PC-9 (cell line): ENCODE measurements around the gene ABLIM2.

Experiments used
- CTCF ChIP-seq: fragments of 200-600 bp; sonication (generic); conservative IDR thresholded peaks from 2 replicates; pipeline ENCODE4 v1.6.1; 2017; ENCODE audit warnings: mixed run types, antibody characterized with exemption, mild to moderate bottlenecking, moderate library complexity
- EZH2 ChIP-seq: fragments of 200-600 bp; sonication (generic); IDR thresholded peaks from 2 replicates; pipeline ENCODE4 v1.8.0; 2017; ENCODE audit warnings: antibody characterized with exemption, low read depth

DNA sequence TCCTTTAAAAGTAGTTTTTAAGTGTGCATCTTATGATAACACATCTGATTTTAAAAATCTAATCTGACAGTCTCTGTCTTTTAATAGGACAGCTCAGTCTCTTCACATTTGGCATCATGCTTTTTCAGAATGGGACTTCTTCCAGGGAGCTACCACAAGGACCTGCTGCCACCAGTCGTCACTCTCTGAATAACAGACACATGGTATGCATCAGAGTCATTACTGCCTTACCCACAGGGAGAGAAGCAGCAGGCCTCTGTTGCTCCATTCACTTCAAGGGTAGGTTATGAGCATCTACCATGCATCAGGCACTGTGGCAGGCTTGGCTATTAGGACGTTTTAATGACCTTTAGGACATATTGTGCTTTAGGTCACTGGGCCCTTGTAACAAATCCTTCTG, 169.0 kb downstream of the ABLIM2 start:
- no peak for TF ChIP-seq CTCF
- no peak for TF ChIP-seq EZH2
